HG03139 (cell line): Measurements from ENCODE around the gene RPN2.

Source experiments
- ATAC-seq: cut with Tn5 transposase; IDR thresholded peaks from one replicate; pipeline ENCODE4 v1.9.1; 2021; ENCODE audit not compliant: unreplicated experiment

The RPN2 gene

DNA sequence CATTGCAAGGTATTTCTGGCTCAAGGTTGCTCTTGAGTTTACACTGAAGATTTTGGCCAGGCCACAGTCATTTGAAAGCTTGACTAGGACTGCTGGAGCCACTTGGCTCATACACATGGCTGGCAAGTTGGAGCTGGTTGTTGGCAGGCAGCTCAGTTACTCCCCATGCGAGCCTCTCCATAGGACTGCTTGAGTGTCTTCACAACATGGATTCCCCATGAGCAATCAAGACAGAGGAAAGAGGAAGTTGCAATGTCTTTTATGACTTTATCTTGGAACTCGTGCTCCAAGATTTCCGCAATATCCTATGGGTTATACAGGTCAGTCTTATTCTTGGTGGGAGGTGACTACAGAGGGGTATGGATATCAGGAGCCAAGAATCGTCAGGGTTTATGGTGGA lies 109.0 kb downstream of the RPN2 start:
- no peak for ATAC-seq

- ATAC-seq = no peak
These were observed 111.2 kb downstream of the RPN2 start for GRCh38 chr20:37290158-37290810.
